HUDEP-2 (cell line): Measurements from ENCODE around the gene DROSHA.

Source experiments
- DNase-seq, 76 experiments: peaks; one replicate each; lab custom pipeline; 2025; ENCODE audit not compliant: unreplicated experiment in 76 of 76; lab: John Stamatoyannopoulos, UW

The DROSHA gene

GRCh38 chr5:31357038-31357437 is 174.9 kb downstream of the DROSHA start:
- no peak for DNase-seq

GRCh38 chr5:31355337-31355736 is 176.6 kb downstream of the DROSHA start:
- no peak for DNase-seq
